GM21360 (cell line): ENCODE data around the gene KCNK1.
A peak's percentile ranks its signal among the peaks of the same experiment; 100 is the strongest.

Source experiments
- ATAC-seq: cut with Tn5 transposase; IDR thresholded peaks from one replicate; pipeline ENCODE4 v1.9.1; 2021; ENCODE audit warnings: mild to moderate bottlenecking, moderate library complexity; ENCODE audit not compliant: unreplicated experiment

KCNK1 gene

GRCh38 chr1:233613252-233614172 lies at the start of gene KCNK1:
TSS of gene KCNK1 (plus strand) at chr1:233614106. CDS start at chr1:233614172, 66 bp downstream.
- ATAC-seq = peak; percentile 30

- no peak for ATAC-seq
These were observed 48.6 kb upstream of the KCNK1 start for GRCh38 chr1:233565313-233565712.

GRCh38 chr1:233566886-233567285 lies 47.0 kb upstream of the KCNK1 start:
- ATAC-seq = no peak

- no peak for ATAC-seq
These were observed 44.3 kb upstream of the KCNK1 start for GRCh38 chr1:233569636-233570035.

GRCh38 chr1:233570216-233570615 lies 43.7 kb upstream of the KCNK1 start:
- no peak for ATAC-seq

GRCh38 chr1:233570706-233571105 lies 43.2 kb upstream of the KCNK1 start:
- ATAC-seq = no peak

- no peak for ATAC-seq
These were observed 41.0 kb upstream of the KCNK1 start for GRCh38 chr1:233572896-233573295.

- no peak for ATAC-seq
These were observed 38.5 kb upstream of the KCNK1 start for GRCh38 chr1:233575450-233575849.

GRCh38 chr1:233582439-233582838 lies 31.5 kb upstream of the KCNK1 start:
- no peak for ATAC-seq

- ATAC-seq = no peak
These were observed 29.5 kb upstream of the KCNK1 start for GRCh38 chr1:233584376-233584775.

GRCh38 chr1:233584931-233585330 lies 29.0 kb upstream of the KCNK1 start:
- no peak for ATAC-seq

- ATAC-seq = no peak
These were observed 27.6 kb upstream of the KCNK1 start for GRCh38 chr1:233586301-233586700.

GRCh38 chr1:233587196-233587595 lies 26.7 kb upstream of the KCNK1 start:
- no peak for ATAC-seq

GRCh38 chr1:233587958-233588799 lies 25.7 kb upstream of the KCNK1 start:
- no peak for ATAC-seq

GRCh38 chr1:233597489-233597901 lies 16.4 kb upstream of the KCNK1 start:
- ATAC-seq = no peak

- peak; percentile 87 for ATAC-seq
These were observed 14.9 kb upstream of the KCNK1 start for GRCh38 chr1:233598891-233599541.

- peak; percentile 47 for ATAC-seq
These were observed 14.3 kb upstream of the KCNK1 start for GRCh38 chr1:233599542-233600073.

- no peak for ATAC-seq
These were observed 13.4 kb upstream of the KCNK1 start for GRCh38 chr1:233600488-233600887.

- ATAC-seq = no peak
These were observed 10.4 kb upstream of the KCNK1 start for GRCh38 chr1:233603478-233603877.

- ATAC-seq = no peak
These were observed 8.7 kb upstream of the KCNK1 start for GRCh38 chr1:233605205-233605604.

- ATAC-seq = no peak
These were observed 7.1 kb upstream of the KCNK1 start for GRCh38 chr1:233606813-233607212.
